MM.1S (cell line): ENCODE measurements around the gene VCP.

Experiments
- CTCF ChIP-seq: fragments of 300-600 bp; sonication (generic); IDR thresholded peaks from 2 replicates; pipeline ENCODE4 v1.5.1; 2016; ENCODE audit warnings: antibody characterized with exemption, low read length, mixed read lengths
- EZH2 ChIP-seq: fragments of 300-600 bp; sonication (generic); optimal IDR thresholded peaks from 2 replicates; pipeline ENCODE3; 2017; ENCODE audit warnings: low read depth, mild to moderate bottlenecking, antibody characterized with exemption, low read length, mixed read lengths
- EZH2phosphoT487 ChIP-seq: fragments of 300-600 bp; sonication (generic); IDR thresholded peaks from 2 replicates; pipeline ENCODE4 v1.6.1; 2018; ENCODE audit warnings: antibody characterized with exemption, low read length

- TF ChIP-seq CTCF (no peak), EZH2 (no peak), EZH2phosphoT487 (no peak)
These were observed 6.6 kb upstream of the VCP start for GRCh38 chr9:35079041-35079425.
